Measurements from ENCODE around the gene FHOD3. TPM values are rescaled to one million over a fixed set of nuclear protein-coding genes. Genes with fewer than 3 reads are reported as not detected.

FHOD3 gene
- total RNA-seq = not detected in 2 replicates

GRCh38 chr18:36297417-36298125 is at the start of gene FHOD3:
TSS of gene FHOD3 (plus strand) at chr18:36297713. CDS start at chr18:36297836, 123 bp downstream.
- H3K9me3 Mint-ChIP-seq = no peaks in the 10 kb centered on the region
- DNase-seq (ENCODE audit: low spot score) = no peak
- intact Hi-C loops (cut with micrococcal nuclease) = no loop called here
- H3K27ac Mint-ChIP-seq = no peak within 1 kb of the TSS
- no peak within 1 kb of the TSS for H3K4me3 Mint-ChIP-seq (ENCODE audit: low read depth)
- H3K4me1 Mint-ChIP-seq (ENCODE audit: low read depth) = no peaks in the 10 kb centered on the region
- H3K27me3 Mint-ChIP-seq (ENCODE audit: low read depth) = peaks cover 21% of the 10 kb centered on the region
- no peaks in the 10 kb centered on the region for H3K36me3 Mint-ChIP-seq (ENCODE audit: low read depth)

- Mint-ChIP-seq H3K4me1 (ENCODE audit: low read depth) (no peaks in the 10 kb centered on the region), H3K4me3 (ENCODE audit: low read depth) (no peak overlapping the region), H3K36me3 (ENCODE audit: low read depth) (no peaks in the 10 kb centered on the region), H3K27me3 (ENCODE audit: low read depth) (no peaks in the 10 kb centered on the region), H3K27ac (no peak overlapping the region), H3K9me3 (peaks cover 8% of the 10 kb centered on the region)
- no peak for DNase-seq (ENCODE audit: low spot score)
- intact Hi-C loops (cut with micrococcal nuclease) = no loop called here
Measured at GRCh38 chr18:36249392-36249791, 48.1 kb upstream of the FHOD3 start.

- intact Hi-C loops (cut with micrococcal nuclease) = no loop called here
- H3K27me3 Mint-ChIP-seq (ENCODE audit: low read depth) = no peaks in the 10 kb centered on the region
Measured at GRCh38 chr18:36250827-36251226, 46.7 kb upstream of the FHOD3 start.

GRCh38 chr18:36255072-36255698 is 42.3 kb upstream of the FHOD3 start:
- Mint-ChIP-seq H3K4me3 (ENCODE audit: low read depth) (no peak overlapping the region), H3K4me1 (ENCODE audit: low read depth) (no peaks in the 10 kb centered on the region), H3K9me3 (no peaks in the 10 kb centered on the region), H3K27ac (no peak overlapping the region), H3K27me3 (ENCODE audit: low read depth) (no peaks in the 10 kb centered on the region), H3K36me3 (ENCODE audit: low read depth) (no peaks in the 10 kb centered on the region)
- DNase-seq (ENCODE audit: low spot score) = no peak
- intact Hi-C loops (cut with micrococcal nuclease) = no loop called here

More at GRCh38 chr18:36250827-36251226, 46.7 kb upstream of the FHOD3 start:
- H3K4me1 Mint-ChIP-seq (ENCODE audit: low read depth) = no peaks in the 10 kb centered on the region
- DNase-seq (ENCODE audit: low spot score) = no peak
- H3K36me3 Mint-ChIP-seq (ENCODE audit: low read depth) = no peaks in the 10 kb centered on the region
- no peak overlapping the region for H3K27ac Mint-ChIP-seq
- no peak overlapping the region for H3K4me3 Mint-ChIP-seq (ENCODE audit: low read depth)
- peaks cover 3% of the 10 kb centered on the region for H3K9me3 Mint-ChIP-seq

GRCh38 chr18:36256094-36256493 is 41.4 kb upstream of the FHOD3 start:
- no peak for DNase-seq (ENCODE audit: low spot score)
- no peaks in the 10 kb centered on the region for H3K9me3 Mint-ChIP-seq
- H3K36me3 Mint-ChIP-seq (ENCODE audit: low read depth) = no peaks in the 10 kb centered on the region
- no peaks in the 10 kb centered on the region for H3K4me1 Mint-ChIP-seq (ENCODE audit: low read depth)
- H3K4me3 Mint-ChIP-seq (ENCODE audit: low read depth) = no peak overlapping the region
- intact Hi-C loops (cut with micrococcal nuclease) = no loop called here
- H3K27ac Mint-ChIP-seq = no peak overlapping the region
- H3K27me3 Mint-ChIP-seq (ENCODE audit: low read depth) = no peaks in the 10 kb centered on the region

GRCh38 chr18:36262971-36263370 is 34.5 kb upstream of the FHOD3 start:
- DNase-seq (ENCODE audit: low spot score) = no peak
- H3K36me3 Mint-ChIP-seq (ENCODE audit: low read depth) = no peaks in the 10 kb centered on the region
- no peaks in the 10 kb centered on the region for H3K9me3 Mint-ChIP-seq
- H3K4me3 Mint-ChIP-seq (ENCODE audit: low read depth) = no peak overlapping the region
- no peak overlapping the region for H3K27ac Mint-ChIP-seq
- H3K4me1 Mint-ChIP-seq (ENCODE audit: low read depth) = no peaks in the 10 kb centered on the region
- H3K27me3 Mint-ChIP-seq (ENCODE audit: low read depth) = no peaks in the 10 kb centered on the region
- intact Hi-C loops (cut with micrococcal nuclease) = no loop called here

GRCh38 chr18:36264283-36264682 is 33.2 kb upstream of the FHOD3 start:
- DNase-seq (ENCODE audit: low spot score) = no peak
- no peak overlapping the region for H3K27ac Mint-ChIP-seq
- H3K27me3 Mint-ChIP-seq (ENCODE audit: low read depth) = no peaks in the 10 kb centered on the region
- H3K9me3 Mint-ChIP-seq = no peaks in the 10 kb centered on the region
- H3K36me3 Mint-ChIP-seq (ENCODE audit: low read depth) = no peaks in the 10 kb centered on the region
- H3K4me1 Mint-ChIP-seq (ENCODE audit: low read depth) = no peaks in the 10 kb centered on the region
- H3K4me3 Mint-ChIP-seq (ENCODE audit: low read depth) = no peak overlapping the region
- intact Hi-C loops (cut with micrococcal nuclease) = no loop called here

GRCh38 chr18:36265015-36265414 is 32.5 kb upstream of the FHOD3 start:
- DNase-seq (ENCODE audit: low spot score) = no peak
- Mint-ChIP-seq H3K9me3 (no peaks in the 10 kb centered on the region), H3K4me3 (ENCODE audit: low read depth) (no peak overlapping the region), H3K4me1 (ENCODE audit: low read depth) (no peaks in the 10 kb centered on the region), H3K27ac (no peak overlapping the region), H3K27me3 (ENCODE audit: low read depth) (no peaks in the 10 kb centered on the region), H3K36me3 (ENCODE audit: low read depth) (no peaks in the 10 kb centered on the region)
- intact Hi-C loops (cut with micrococcal nuclease) = no loop called here

GRCh38 chr18:36269157-36269556 is 28.4 kb upstream of the FHOD3 start:
- Mint-ChIP-seq H3K4me1 (ENCODE audit: low read depth) (no peaks in the 10 kb centered on the region), H3K27ac (no peak overlapping the region), H3K4me3 (ENCODE audit: low read depth) (no peak overlapping the region), H3K36me3 (ENCODE audit: low read depth) (no peaks in the 10 kb centered on the region), H3K9me3 (no peaks in the 10 kb centered on the region), H3K27me3 (ENCODE audit: low read depth) (no peaks in the 10 kb centered on the region)
- intact Hi-C loops (cut with micrococcal nuclease) = no loop called here
- no peak for DNase-seq (ENCODE audit: low spot score)

- no peak for DNase-seq (ENCODE audit: low spot score)
- no peaks in the 10 kb centered on the region for H3K36me3 Mint-ChIP-seq (ENCODE audit: low read depth)
- H3K27me3 Mint-ChIP-seq (ENCODE audit: low read depth) = peaks cover 3% of the 10 kb centered on the region
- H3K9me3 Mint-ChIP-seq = no peaks in the 10 kb centered on the region
- H3K27ac Mint-ChIP-seq = no peak overlapping the region
- no peaks in the 10 kb centered on the region for H3K4me1 Mint-ChIP-seq (ENCODE audit: low read depth)
- no peak overlapping the region for H3K4me3 Mint-ChIP-seq (ENCODE audit: low read depth)
- intact Hi-C loops (cut with micrococcal nuclease) = no loop called here
Measured at GRCh38 chr18:36271153-36271552, 26.4 kb upstream of the FHOD3 start.

GRCh38 chr18:36273347-36273746 is 24.2 kb upstream of the FHOD3 start:
- Mint-ChIP-seq H3K9me3 (no peaks in the 10 kb centered on the region), H3K36me3 (ENCODE audit: low read depth) (no peaks in the 10 kb centered on the region), H3K4me1 (ENCODE audit: low read depth) (no peaks in the 10 kb centered on the region), H3K27ac (no peak overlapping the region), H3K4me3 (ENCODE audit: low read depth) (no peak overlapping the region), H3K27me3 (ENCODE audit: low read depth) (peaks cover 15% of the 10 kb centered on the region)
- DNase-seq (ENCODE audit: low spot score) = no peak
- intact Hi-C loops (cut with micrococcal nuclease) = no loop called here

- Mint-ChIP-seq H3K9me3 (no peaks in the 10 kb centered on the region), H3K4me1 (ENCODE audit: low read depth) (no peaks in the 10 kb centered on the region), H3K27me3 (ENCODE audit: low read depth) (peaks cover 19% of the 10 kb centered on the region), H3K27ac (no peak overlapping the region), H3K4me3 (ENCODE audit: low read depth) (no peak overlapping the region), H3K36me3 (ENCODE audit: low read depth) (no peaks in the 10 kb centered on the region)
- intact Hi-C loops (cut with micrococcal nuclease) = no loop called here
- DNase-seq (ENCODE audit: low spot score) = no peak
Measured at GRCh38 chr18:36274083-36274715, 23.3 kb upstream of the FHOD3 start.

GRCh38 chr18:36275561-36275960 is 22.0 kb upstream of the FHOD3 start:
- Mint-ChIP-seq H3K27me3 (ENCODE audit: low read depth) (peaks cover 19% of the 10 kb centered on the region), H3K27ac (no peak overlapping the region), H3K36me3 (ENCODE audit: low read depth) (no peaks in the 10 kb centered on the region), H3K4me1 (ENCODE audit: low read depth) (no peaks in the 10 kb centered on the region), H3K4me3 (ENCODE audit: low read depth) (no peak overlapping the region), H3K9me3 (no peaks in the 10 kb centered on the region)
- DNase-seq (ENCODE audit: low spot score) = no peak
- intact Hi-C loops (cut with micrococcal nuclease) = no loop called here
